Right hindlimb (tissue), 1 donor: Measurements from ENCODE around the gene PHACTR1.
"Not testable (repeated sequence)": the region's sequence is repeated elsewhere in the genome, so short reads cannot be mapped to it uniquely, and the experiment has no call there.

Source experiments
- DNase-seq: peaks from one replicate; pipeline ENCODE4 v3.0.0-alpha.2; 2018

Gene PHACTR1

DNA sequence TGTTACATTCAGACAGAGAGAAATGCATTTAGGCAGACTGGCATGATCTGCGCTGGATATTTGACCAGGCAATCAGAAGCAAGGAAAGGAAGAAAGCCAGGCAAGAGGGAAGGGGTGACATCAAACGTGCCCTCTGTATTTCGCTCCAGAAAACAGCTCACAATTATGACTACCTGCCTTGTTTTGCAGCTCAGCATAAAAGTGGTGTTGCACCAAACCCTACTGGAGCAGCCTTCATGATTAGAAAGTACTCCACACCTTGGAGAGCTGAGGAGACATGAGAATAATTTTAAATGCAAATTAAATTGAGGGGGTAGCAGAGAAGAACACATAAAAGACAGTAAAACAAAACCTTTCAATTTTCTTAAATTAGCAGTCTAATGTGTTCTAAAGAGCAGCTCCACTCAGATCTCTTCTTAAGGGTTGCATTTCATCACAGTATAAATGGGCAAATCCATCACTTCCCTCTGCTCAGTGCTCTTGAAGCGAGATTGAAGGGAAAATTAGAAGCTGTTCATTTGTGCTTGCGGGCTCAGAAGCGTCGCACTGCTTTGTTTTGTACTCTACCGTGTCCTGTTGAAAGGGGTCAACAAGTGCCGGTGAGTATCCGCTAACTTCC is at the start of gene PHACTR1:
Gene PHACTR1, plus strand, starts transcription at position 470 of the 619 bp plus-strand sequence.
- no peak for DNase-seq

DNA sequence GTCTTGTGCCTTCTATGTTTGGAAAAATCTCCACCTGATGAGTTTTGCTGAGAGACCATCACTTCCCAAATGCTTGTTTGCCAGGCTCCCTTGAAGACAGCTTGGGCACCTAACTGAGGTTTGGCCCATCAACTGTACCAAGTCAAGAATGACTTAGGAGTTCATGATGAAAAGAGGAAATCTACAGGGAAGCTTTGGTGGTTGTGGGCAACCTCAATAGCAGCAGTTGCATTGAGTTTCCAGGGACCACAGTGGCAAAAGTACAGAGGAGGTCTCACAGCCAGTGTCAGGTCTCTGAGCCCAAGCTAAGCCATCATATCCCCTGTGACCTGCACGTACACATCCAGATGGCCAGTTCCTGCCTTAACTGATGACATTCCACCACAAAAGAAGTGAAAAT is 49.7 kb upstream of the PHACTR1 start:
- DNase-seq = no peak

DNA sequence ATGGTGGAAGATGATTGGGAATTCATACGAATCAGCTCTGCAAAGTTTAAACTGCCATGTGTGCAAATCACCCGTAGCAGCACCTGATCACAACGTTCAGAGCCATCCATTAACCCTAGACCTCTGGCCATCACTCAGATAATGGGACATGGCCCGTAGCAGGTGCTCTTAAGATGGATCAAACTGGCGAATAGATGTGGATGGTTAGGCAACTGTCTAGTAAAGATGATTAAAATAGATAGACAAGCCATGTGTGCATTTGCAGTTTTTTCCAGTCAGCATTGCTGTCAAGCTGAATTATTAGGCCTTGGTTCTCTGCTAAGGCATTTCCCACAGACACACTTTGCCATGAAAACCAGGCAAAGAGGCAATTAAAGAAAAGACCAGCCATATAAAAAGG is 40.6 kb upstream of the PHACTR1 start:
- DNase-seq = no peak

DNA sequence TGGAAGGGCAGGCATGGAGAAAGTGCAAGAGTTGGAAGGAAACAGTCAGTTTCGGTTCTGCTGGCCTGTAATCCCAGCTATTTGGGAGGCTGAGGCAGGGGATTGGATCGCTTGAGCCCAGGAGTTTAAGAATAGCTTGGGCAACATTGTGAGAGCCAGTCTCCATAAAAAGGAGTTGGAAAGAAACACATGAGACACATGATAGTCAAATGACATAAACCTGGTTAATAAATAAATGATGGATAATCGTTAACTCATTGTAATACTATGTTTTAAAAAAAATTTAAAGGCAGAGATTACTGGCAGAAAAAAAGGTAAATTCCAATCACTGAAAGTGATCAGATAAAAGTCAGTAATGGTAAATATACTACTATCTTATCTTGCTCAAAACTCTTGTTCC is 37.2 kb upstream of the PHACTR1 start:
- DNase-seq = no peak

DNA sequence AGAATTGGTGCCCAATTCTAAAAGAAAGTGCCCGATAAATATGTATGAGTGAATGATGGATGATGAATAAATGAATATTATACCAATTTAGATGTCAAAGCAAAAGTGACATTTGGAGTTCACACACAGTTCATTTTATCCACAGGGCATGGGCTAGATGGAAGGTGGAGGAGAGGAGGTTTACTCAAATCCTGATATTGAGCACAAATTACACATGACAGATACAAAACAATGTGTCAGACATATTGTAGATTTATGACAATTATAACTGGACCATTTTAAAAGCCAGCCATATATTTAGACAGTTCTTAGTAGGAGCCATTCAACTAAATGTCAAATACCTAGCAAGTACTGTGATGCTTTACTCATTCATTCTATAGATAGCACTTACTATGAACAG is 23.4 kb upstream of the PHACTR1 start:
- DNase-seq = no peak

- DNase-seq = no peak
Observed at GRCh38 chr6:12698298-12698697, 18.3 kb upstream of the PHACTR1 start.

GRCh38 chr6:12704946-12705345 is 11.6 kb upstream of the PHACTR1 start:
- DNase-seq = no peak

GRCh38 chr6:12709116-12709515 is 7.5 kb upstream of the PHACTR1 start:
- no peak for DNase-seq

DNA sequence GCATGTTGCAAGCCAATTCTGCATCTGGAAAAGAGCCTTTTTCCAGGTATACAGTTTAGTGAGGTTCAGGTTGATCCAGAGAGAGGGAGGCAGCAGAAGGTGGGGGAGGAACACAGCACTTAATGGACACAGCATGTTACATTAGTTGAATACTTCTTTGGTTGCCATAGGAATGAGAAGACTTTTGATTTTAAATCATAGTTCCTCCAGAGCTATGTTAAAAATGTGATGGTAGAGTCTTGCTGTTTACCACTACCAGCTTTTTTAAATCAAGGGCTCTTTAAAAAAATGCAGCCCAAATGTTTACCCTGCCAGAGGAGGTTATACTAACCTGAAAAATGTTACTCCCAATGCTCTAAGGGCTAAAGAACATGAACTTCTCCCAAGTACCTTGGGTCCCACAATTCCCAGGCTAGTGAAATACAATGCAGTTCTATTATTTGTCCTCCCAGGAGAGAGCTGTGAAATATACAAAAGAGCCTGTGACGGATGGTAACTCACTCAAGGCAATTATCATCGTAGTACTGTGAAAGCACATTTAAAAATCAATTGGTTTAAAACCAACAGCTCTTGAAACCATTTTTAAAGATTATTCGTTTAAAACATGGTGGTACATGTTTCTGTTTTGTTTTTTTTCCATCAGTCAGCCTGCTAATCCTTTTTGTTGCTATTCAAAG is 6.9 kb upstream of the PHACTR1 start:
- no peak for DNase-seq

GRCh38 chr6:12710921-12711320 is 5.6 kb upstream of the PHACTR1 start:
- DNase-seq = no peak

DNA sequence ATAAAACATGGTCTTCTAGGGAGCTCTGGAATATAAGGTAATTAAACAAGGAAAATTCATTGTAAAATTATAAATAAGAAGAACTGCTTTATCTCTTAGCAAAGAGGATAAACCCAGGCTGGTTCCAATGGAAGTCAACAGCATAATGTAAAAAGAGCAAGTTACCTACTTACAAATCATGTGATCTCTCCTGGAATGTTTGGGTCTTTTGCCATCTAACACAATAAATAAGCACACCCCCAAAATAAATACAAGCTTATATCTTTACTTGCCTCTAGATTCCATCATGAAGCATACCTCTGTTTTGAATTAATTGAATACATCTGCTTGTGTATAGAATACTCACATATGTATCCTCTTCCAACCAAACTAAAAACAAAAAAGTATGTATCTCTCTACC is 2.5 kb upstream of the PHACTR1 start:
- DNase-seq = no peak

DNA sequence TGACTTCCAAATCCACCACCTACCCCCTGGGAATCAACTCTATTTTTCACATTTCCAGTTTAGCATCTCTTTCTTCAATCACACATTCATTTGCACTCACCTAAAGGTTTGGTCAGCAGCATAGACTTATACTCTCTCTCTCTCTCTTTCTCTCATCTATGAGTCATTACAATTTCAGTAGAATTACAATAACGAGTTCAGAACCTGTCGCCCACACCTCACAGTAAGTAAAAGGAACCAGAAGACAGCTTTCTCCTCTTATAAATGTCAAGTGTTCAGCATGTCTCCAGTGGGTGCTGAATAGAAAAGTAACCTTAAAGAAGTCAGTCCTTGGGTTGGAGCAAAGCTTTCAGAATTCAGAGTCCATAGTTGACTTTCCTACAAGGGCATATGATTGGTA is 1.1 kb upstream of the PHACTR1 start:
- DNase-seq = no peak

- DNase-seq = no peak
Observed at GRCh38 chr6:12717356-12717755, 789 bp downstream of the PHACTR1 start.

GRCh38 chr6:12718015-12718414 is 1.4 kb downstream of the PHACTR1 start:
- no peak for DNase-seq

GRCh38 chr6:12719017-12719416 is 2.5 kb downstream of the PHACTR1 start:
- DNase-seq = no peak

DNA sequence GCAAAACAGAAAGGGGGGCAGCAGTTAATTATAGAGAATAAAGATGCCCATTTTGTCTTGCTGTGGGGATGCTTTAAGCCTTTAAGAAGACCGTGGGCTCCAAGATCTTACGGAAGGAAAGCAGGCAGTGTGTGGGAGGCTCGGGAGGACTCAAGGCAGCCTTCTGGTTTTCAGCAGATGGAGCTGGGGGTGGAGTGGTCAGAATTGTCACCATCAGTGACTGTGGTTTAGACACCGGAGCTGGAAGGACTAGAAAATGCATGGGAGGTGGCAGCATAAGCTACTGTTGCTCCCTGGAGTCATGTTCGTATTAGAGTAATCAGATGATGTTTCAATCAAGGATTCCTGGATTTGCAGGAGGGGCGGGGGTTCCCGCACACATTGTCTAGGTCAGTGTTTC is 3.7 kb downstream of the PHACTR1 start:
- DNase-seq = no peak

DNA sequence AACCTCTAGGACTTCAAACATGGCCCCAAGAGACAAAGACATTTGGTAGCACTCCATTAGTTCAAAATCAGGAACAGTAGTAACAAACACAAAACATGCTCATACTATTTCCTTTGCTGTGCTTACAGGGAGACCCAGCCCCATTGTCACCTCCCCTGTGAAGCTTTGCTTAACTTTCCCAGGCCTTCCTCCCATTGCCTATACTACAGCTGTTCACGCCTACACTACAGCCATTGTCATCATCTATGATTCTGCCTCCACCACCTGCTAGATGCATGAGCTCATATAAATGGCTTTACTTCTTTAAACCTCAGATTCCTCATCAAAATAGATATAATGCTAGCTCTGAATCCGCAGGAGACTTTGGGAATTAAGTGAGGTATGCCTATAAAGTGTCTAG is 8.7 kb downstream of the PHACTR1 start:
- DNase-seq = no peak

DNA sequence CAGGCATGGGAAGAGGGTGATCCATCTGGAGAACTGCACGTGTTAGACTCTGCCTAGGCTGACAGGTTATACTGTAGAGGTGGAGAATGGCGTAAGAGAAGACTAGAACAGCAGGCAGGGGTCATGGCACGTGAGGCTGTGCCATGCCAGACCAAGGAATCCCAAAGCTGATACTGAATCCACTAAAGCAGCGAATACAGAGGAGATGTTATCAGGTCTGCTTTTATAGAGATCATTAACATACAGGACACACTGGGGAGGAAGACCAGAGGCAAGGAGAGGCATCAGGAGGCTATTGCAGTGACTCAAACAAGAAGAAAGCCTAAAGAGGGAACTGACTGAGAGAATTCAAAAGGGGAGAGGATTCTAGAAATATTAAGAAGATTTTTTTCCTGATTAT is 12.9 kb downstream of the PHACTR1 start:
- DNase-seq = no peak

DNA sequence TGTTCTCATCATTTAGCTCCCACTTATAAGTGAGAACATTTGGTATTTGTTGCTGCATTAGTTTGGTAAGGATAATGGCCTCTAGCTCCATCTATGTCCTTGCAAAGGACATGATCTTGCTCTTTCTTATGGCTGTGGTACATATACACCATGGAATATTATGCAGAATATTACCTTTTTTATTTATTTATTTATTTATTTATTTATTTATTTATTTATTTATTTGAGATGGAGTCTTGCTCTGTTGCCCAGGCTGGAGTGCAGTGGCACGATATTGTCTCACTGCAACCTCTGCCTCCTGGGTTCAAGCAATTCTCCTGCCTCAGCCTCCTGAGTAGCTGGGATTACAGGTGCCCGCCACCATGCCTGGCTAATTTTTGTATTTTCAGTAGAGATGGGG is 14.2 kb downstream of the PHACTR1 start:
- DNase-seq = not testable (repeated sequence)

GRCh38 chr6:12733876-12734275 is 17.3 kb downstream of the PHACTR1 start:
- DNase-seq = no peak

GRCh38 chr6:12735786-12736185 is 19.2 kb downstream of the PHACTR1 start:
- no peak for DNase-seq

DNA sequence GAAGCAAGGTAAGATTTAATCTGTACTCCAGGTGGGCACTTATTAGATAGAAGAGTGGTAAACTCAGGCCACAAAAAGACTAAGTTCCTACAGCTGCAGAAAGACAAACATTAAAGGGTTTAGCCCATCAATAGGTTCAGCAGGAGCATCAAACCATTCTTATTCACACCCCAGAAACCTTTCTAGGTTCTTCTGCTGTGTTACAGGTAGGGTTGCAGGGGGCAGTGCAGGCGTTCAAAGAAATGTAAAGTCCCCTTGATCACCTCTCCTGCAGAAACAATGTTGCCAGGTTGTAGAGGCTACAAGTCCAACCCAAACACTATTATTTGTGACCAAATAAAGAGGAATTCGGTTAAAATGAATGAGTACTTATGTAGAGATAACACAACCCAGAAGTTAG is 31.8 kb downstream of the PHACTR1 start:
- no peak for DNase-seq

DNA sequence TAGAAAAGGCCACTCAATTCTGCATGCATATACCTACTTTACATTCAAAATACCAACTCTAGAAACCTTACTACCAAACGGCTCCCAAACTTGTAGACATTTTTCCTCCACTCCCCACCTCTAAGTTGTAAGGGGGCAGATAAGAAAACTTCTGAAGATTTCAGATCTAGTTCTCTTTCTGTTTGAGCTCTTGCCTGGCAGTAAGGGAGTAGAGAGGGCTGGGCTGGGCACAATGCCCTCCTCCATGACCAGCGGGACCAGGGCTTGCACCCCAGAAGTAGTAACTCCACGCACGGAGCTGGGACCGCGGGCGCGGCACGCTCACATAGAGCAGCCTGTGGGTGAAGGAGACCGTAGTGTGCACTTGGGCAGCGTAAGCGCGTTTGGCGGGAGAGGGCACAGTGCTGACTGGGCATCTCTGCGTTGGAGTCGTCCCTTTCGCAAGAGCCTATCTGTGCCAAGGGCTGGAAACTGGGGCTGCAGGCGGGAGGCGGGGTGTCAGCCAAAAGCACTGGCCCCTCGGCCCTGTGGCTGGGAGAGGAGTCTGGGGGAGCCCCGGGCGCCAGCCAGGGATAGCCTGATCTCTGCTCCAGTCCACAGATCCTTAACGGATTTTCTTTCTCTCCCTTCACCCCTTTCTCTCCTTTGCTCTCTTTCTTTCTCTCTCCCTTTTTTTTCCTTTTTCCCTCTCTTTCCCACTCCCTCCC is 32.4 kb downstream of the PHACTR1 start:
- no peak for DNase-seq
